HT-29 (cell line): ENCODE data around the gene ZNF341. TPM values are rescaled to one million over a fixed set of nuclear protein-coding genes. Genes with fewer than 3 reads are reported as not detected.
"Not testable (repeated sequence)": the region's sequence is repeated elsewhere in the genome, so short reads cannot be mapped to it uniquely, and the experiment has no call there.

Experiments
- DNase-seq: peaks from one replicate; pipeline ENCODE4 v3.0.0-alpha.2; 2015; ENCODE audit warnings: low spot score
- total RNA-seq: library from RNA; depleted of rRNA; stranded (reverse); fragments of >200 nt; shearing (Covaris generic); gene quantifications from 2 replicates; pipeline ENCODE4 v1.2.3, GENCODE V29; 2014

The ZNF341 gene
- total RNA-seq, 1 experiment from 2014 or later: 5.4 TPM

DNA sequence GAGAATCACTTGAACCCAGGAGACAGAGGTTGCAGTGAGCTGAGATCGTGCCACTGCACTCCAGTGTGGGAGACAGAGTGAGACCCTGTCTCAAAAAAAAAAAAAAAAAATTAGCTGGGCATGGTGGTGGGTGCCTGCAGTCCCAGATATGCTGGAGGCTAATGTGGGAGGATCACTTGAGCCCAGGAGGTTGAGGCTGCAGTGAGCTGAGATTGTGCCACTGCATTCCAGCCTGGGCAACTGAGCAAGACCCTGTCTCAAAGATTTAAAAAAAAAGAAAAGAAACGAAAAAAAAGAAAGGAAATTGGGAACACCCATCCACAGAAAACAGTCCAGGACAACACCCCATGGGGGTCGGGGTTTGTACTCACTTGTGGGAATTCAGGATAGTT is 60.8 kb downstream of the ZNF341 start:
- DNase-seq: not testable (repeated sequence)

DNA sequence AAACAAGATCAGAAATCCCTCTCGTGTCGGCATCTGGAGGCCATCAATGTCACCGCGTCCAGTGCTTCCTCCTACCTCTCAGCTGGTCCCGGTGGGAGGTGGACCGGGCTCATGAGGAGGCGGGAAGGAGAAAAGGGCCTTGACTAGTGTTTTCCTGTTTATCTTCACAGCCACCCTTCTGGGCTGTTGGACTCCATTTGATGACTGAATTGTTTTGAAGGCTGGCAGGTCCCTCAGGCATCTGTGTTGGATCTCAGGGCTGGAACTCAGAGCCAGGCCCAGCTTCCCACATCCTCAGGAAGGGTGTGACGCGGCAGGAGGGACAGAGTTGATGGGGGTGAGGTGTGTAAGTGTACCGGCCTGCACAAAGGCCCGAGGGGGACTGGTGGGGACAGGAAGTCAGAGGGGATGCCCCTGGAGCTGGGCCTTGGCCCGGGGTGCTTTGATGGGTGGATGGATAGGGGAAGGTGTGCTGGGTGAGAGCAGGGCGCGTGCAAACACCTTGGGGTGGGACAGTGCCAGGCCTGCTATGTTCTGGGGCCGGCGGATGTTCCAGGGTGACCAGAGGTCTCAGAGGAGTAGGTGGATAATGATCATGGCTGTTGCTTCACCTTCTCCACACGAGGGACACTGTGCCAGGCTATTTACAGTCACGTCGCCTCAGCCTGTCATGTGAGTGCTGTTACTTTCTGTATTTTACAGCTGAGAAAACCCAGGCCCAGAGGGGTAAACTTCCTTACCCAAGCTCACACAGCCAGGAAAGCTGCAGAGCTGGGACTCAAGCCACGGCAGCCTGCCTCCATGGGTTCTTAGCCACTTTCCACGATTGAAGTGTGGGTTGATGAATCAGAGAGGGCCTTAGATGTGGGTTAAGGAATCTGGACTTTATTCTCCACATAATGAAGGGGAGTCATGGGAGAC is 61.5 kb downstream of the ZNF341 start:
- peak; percentile 37 for DNase-seq

DNA sequence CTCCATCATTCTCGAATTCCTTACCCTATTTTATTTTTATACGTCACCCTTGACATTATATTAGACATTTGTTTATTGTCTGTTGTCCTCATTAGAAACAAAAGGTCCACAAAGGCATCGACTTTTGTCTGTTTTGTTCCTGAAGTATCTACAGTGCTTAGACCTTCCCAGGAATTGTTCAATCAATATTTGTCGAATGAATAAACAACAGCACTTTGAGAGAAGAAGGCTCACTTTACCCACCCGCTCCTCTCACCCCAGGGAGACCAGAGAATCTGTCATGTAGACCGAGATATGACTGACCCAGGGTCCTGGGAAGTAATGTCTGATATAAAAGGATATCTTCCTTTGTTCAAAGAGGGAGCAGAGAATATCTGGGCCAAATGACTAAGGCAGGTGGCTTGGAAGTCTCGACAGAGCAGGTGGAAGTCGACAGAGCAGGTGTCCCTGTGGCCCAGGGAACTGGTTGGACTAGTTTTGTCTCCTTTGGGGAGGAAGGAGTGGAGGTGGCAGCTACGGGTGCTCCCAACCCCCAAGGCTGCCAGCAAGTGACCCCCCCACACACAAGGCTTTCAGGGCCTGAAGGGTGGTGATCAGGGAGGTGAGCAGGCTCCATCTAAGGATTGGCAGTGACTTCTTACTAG is 64.6 kb downstream of the ZNF341 start:
- DNase-seq: peak; percentile 100

DNA sequence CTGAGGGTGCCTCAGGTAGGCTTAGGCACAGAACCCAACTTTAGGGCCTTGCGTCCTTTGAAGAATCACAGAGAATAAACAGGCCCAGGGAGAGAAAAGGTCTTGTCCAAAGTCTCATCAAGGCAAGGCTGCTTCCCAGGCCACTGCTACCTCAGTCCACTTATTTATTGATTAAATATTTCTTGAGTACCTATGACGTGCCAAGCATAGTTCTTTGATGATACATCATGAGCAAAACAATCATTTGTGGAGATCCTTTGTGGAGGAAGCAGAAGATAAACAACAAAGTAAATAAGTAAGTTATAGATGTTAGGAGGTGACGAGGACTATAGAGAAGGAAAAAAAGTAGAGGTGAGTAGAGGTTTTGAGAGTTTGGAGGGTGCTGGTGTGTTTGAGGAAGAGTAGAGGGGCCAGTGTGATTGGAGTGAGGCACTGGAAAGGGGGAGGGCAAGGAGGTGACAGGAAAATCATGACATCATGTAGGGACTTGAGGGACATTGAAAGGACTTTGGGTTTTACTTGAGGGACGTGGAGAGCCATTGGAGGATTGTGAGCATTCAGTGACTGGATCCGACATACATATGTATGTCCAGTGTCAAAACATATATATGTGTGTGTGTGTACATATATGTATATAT is 65.2 kb downstream of the ZNF341 start:
- DNase-seq: no peak

DNA sequence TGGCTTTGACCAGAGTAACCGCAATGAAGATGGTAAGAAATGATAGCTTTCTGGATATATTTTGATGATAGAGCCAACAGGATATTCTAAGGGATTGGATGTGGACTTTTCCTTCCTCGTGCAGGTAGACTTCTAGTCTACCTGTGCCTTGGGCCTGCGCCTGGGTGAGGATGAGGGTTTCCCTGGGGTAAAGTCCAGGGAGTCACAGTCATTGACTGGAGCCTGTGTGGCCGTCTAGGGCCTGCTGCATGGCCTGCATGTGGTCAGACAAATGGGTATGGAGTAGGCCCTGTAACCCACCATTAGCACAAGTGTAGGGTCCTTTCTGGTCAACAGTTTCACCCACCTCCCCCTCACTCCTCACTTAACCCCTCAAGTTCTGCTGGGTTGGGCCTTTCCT is 66.6 kb downstream of the ZNF341 start:
- DNase-seq: no peak

DNA sequence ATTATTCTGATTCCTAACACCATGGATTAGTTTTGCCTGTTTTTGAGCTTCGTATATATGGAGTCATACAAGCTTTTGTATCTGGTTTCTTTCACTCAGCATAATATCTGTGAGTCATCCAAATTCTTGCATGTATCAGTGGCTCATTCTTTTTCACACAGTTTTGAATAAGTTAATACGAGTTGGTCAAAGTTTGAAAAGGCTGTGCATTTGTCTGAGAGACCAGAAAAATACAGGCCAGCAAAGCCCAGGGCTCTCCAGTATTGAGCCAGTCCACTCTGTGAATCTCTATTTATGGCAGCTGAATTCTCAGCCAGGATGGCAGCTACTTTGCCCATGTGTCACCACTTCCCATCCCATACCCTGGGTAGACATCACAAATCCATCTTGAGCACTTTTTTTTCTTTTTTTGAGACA is 72.1 kb downstream of the ZNF341 start:
- no peak for DNase-seq

DNA sequence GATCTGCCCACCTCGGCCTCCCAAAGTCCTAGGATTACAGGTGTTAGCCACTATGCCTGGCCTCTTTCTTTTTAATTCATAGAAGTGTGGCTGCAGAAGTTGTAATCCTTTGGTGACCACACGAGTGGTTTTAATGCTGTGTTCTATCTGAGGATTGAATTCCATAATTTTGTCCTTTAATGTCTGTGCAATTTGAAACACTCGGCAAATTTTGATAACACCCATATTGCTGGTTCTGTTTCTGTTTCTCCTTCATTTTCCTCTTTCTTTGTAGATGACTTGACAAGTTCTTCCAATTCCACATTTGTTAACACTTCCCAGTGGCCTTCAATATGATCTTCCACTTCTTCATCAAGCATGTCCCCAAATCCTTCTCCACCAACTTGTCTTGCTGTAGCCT is 76.6 kb downstream of the ZNF341 start:
- no peak for DNase-seq

DNA sequence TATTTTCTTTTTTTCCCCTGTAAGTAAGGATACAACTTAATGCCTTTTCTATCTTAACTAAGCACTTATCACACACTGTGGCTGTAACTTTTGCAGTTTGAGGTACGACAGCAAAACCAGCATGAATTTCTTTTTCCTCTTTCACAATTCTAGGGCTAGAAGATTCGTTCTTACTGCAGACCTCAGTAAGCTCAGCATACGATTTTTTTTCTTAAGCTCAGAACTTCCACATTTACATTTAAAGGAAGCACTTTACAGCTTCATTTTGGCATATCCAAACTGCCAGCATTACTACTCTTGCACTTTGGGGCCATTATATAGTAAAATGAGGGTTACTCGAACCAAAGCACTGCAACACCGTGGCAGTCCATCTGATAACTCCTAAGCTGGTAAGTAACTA is 78.5 kb downstream of the ZNF341 start:
- DNase-seq: no peak

DNA sequence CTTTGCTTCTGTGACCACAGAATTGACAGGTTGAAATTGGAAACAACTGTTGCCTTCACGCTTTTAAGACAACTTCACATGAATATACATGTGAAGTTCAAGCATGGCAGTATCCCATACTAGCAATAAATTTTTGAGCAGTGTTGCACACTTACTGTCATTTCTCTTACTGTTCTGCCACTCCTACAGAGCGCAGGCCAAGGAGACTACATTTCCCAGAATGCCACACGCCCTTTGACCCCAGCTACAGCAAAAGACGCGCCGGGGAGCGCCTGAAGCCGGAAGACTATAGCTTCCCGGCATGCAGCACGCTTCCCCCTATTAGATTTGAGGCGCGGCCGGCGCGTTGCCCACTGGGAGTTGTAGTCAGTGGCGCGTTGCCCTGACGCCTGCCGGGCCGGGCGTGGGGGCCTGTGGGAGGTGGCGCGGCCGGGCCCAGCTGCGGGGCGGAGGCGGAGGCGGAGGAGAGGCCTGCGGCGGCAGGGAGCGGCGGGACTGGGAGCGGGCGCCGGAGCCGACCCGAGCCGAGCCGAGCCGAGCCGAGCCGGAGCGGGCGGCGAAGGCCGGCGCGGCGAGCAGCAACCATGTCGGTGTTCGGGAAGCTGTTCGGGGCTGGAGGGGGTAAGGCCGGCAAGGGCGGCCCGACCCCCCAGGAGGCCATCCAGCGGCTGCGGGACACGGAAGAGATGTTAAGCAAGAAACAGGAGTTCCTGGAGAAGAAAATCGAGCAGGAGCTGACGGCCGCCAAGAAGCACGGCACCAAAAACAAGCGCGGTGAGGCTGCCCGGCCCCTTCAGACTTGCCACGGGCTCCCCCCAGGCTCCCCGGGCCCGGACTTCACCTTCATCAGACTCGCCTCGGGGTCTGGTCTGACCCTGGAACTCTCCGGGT is 79.3 kb downstream of the ZNF341 start, which contains the start of gene CHMP4B:
TSS of gene CHMP4B (plus strand) at position 464 of the 891 bp plus-strand sequence. CDS start at position 585, 121 bp downstream.
- DNase-seq: peak; percentile 100

DNA sequence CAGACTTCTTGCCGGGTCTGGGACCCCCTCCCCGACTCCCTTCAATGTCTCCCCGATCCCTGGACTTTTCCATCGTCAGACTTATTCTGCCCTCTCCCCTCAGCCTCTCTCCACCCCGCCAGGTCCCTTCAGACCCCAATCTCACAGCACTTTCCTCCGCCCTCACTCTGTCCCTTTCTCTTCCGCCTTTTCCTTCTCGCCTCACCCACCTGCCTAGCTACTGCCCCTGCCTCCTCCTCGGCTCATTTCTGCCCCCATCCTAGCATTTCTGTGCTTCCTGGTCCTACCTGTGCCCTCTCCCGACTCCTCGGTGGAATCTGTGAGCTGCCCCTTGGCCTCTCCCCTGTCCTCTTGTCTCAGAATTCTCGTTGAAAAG is 80.0 kb downstream of the ZNF341 start:
- DNase-seq: no peak

DNA sequence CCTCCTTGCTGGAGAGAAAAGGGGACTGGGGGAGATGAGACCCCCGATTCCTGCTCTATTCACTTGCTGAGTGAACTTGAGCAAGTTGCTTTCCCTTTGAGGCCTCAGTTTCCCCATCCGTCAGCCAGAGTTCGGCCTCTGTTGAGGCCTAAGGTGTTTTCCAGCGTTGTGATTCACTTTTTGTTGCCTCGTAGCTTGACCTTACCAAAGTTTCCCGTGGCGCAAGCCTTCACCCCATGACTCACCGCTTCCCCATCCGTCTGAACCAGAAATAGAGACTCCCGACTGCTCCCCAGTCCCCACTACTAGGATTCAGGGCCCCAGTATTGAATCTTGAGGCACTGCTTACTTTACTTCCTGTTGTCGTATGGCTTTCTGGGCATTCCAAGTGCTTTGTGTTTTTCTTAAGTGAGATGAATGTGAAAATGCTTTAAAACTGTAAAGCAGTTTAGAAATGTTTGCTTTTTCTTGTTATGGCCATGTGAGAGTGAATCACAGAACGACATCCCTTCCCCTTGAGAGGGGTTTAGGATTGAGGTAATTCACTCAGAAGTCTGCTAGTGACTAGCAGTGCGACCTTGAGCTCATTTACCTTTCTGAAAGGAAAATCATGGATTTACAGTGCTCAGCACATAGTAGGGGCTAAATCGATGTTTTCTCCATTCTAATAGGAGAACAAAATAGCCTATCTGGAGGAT is 80.5 kb downstream of the ZNF341 start:
- DNase-seq: peak; percentile 85

DNA sequence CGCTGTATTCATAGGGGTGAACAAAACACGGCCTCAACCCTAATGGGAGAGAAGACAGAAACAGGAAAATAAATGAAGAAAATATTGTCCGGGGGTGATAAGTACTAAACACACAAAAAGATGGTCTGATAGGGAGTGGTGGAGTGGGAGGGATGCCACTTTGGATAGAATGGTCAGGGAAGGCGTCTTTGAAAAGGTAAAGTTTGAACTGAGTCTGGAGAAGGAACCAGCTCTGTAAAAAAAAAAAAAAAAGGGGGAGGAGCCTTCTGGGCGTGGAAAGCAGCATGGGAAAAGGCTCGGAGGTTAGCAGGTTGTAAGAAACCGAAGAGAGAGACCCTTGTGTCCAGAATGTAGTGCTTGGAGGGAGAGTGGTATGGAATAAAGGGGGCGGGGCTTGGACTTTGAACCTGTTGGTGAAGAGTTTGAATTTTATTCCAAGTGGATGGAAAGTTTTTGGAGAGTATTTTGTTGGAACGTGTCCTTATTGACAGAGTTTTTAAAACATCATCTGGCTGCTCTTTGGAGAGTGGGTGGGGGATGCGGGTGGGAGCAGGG is 81.2 kb downstream of the ZNF341 start:
- peak; percentile 85 for DNase-seq

DNA sequence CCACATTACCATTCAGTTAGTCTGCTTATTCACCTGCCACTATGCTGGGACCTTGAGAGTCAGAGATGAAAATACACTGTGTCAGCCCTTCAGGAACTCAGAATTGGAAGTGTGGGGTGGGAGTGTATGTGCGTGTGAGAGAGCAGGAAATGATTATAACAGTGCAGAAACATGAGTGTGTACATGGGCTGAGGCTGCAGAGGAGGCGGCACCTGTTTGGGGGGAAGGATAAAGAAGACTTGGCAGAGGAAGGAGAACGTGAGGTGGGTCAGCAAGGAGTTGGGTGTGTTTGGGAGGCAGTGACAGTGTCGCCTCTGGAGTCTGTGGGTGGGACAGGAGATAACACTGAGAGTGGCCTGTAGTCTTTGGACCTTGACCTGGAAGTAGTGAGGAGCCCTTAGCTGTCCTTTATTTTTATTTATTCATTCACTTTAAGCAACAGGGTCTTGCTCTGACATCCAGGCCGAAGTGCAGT is 82.5 kb downstream of the ZNF341 start:
- peak; percentile 45 for DNase-seq

DNA sequence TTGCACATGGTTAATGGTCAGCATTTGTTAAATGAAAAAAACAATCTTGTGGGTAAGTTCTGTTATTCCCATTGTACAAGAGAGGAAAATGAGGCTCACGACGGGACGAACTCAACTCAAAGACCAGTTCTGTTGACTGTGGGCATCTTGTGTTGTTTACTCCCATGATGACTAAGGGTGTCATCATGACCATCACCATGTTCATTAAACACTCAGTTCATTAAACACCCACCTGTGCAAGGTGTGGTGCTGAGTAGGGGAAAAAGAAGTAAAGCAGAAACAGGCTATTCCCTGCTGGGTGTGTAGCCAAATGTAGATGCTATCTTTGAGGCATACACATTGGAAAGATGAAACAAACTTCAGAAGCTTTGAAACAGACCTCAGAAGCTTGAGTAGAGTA is 83.9 kb downstream of the ZNF341 start:
- DNase-seq: no peak

DNA sequence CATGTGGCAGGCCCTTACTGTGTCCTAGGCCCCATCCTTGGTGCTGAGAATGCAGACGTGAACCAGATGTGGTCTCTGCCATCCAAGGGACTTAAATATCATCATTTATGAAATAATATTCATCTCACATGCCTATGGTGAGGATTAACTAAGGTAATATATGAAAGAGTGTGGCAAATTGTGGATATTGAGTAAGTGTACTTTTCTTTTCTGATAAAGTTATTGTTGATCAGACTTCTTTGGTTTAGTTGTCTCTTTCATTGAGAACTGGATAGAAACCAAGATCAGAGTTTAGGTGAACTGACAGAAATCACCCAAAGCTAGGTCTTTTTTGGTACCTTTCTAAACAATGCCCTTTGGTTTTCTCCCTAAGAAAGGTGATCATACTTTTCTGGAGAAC is 84.4 kb downstream of the ZNF341 start:
- DNase-seq: no peak

DNA sequence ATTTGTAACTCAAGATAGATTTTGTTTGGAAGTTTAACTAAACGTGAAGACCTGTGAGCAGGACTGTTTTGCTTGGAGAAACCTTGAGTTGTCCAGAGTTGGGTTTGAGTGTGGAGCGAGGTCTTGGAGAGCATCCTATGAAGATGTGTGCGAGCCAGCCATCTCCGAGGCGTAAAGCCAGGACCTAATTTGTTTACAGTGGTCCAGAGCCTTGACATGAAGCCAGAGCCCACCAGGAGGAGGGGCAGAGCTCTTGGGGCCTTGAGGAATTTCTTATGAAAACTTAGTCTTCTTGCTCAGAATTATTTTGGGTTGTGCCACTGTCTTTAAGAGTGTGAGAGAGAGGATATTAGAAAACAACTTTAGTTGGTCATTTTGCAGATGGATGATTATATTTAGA is 85.6 kb downstream of the ZNF341 start:
- no peak for DNase-seq

DNA sequence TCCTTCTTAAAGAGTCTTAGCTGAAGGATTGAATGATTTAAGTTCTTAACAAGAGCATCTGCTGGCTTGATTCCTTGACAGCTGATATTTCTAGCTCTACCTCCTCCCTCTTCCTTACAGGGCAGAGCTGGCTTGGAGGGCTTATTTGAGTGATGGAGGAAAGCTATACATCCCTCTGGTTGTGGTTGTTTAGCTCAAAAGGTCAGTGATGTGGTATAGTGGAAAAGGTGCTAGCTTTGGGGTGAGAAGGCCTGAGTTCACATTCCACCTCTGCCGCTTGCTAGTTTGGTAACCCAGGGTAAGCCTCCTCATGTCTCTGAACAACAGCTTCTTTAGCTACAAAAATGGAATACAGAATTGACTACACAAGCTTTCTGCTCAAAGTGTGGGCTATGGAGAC is 87.7 kb downstream of the ZNF341 start:
- no peak for DNase-seq

DNA sequence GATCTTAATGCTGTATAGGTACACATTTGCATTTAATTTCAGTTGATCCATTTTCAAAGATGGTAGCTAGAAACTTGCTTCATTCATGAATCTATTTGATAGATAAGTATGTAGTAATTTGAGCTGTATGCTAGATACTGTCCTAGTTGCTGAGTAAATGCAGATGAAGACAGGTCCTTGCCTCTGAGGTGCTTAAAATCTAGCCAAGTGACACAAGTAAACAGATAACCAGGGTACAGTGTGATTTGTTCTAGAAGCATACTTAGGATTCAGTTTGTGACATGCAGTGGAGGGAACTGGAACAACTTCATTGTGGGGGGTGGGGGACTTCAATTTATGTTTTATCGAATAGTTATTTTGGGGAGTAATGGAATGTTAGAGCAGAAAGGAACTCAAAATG is 88.6 kb downstream of the ZNF341 start:
- no peak for DNase-seq

DNA sequence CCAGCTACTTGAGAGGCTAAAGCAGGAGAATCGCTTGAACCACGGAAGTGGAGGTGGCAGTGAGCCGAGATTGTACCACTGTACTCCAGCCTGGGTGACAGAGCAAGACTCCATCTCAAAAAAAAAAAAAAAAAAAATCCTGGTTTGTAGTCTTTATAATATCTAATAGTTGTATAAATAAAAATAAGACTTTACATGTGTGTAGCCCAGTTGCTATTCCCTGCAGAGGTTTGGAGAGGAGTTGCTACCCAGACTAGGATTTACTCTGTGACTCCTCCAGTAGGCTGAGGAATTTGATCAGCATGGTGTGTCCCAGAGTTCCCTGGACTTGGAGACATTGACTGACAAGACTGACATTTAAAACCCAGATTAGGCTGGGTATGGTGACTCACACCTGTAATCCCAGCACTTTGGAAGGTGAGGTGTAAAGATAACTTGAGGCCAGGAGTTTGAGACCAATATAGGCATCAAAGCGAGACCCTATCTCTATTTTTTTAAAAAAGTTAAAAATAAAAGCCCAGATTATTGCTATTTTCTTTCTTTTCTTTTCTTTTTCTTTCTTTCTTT is 89.6 kb downstream of the ZNF341 start:
- DNase-seq: no peak

DNA sequence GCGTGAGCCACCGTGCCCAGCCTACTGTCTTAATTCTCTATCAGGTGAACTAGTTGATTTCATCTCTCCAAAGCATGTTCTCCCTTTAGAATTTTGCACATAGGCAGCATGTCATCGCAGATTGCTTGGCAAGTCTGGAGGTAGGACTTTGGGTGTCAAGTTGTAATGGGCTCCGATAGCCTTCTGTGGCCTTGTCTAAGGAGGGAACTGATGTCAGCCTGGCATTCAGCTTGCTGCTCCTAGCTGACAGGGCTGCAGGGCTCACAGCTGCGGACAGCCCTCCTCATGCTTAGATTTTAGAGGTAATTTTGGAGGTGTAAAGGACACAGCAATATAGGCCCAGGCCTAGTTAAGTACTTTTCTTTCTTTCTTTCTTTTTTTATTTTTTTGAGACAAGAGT is 90.6 kb downstream of the ZNF341 start:
- no peak for DNase-seq
